Memory B cell (primary cell): ENCODE measurements around the gene MSI1.

ENCODE experiments used
- ATAC-seq: fragments of 150-1000 bp; cut with Tn5 transposase; 2 replicates; pipeline ENCODE4 v1.10.0; 2021; ENCODE audit warnings: low read depth, mild to moderate bottlenecking, moderate library complexity
- DNase-seq, 2 donors: peaks; one replicate each; pipeline ENCODE4 v3.0.0; 2022; ENCODE audit warnings: low spot score in 2 of 2
- H3K27ac Mint-ChIP-seq: one replicate; pipeline ENCODE4 v1.8.0; 2022; ENCODE audit warnings: mild to moderate bottlenecking, moderate library complexity, mixed read lengths
- H3K27me3 Mint-ChIP-seq: one replicate; pipeline ENCODE4 v1.8.0; 2022; ENCODE audit warnings: mixed read lengths
- H3K36me3 Mint-ChIP-seq: one replicate; pipeline ENCODE4 v1.8.0; 2022; ENCODE audit warnings: mild to moderate bottlenecking, mixed read lengths
- H3K4me1 Mint-ChIP-seq: one replicate; pipeline ENCODE4 v1.8.0; 2022; ENCODE audit warnings: mixed read lengths
- H3K4me3 Mint-ChIP-seq: one replicate; pipeline ENCODE4 v1.8.0; 2022; ENCODE audit warnings: mild to moderate bottlenecking, moderate library complexity, mixed read lengths
- H3K9me3 Mint-ChIP-seq: one replicate; pipeline ENCODE4 v1.8.0; 2022; ENCODE audit warnings: mixed read lengths

Gene MSI1

GRCh38 chr12:120368789-120369602 lies at the start of gene MSI1:
TSS of gene MSI1 (minus strand) at chr12:120369164. CDS start at chr12:120369091, 73 bp downstream.
- peak within 1 kb of the TSS; percentile 75 for H3K4me3 Mint-ChIP-seq
- H3K27ac Mint-ChIP-seq = no peak within 1 kb of the TSS
- H3K36me3 Mint-ChIP-seq = no peaks in the 10 kb centered on the region
- DNase-seq = no peak
- H3K27me3 Mint-ChIP-seq = peaks cover 38% of the 10 kb centered on the region
- no peaks in the 10 kb centered on the region for H3K9me3 Mint-ChIP-seq
- peak; percentile 34 for ATAC-seq
- peaks cover 11% of the 10 kb centered on the region for H3K4me1 Mint-ChIP-seq

- Mint-ChIP-seq H3K9me3 (no peaks in the 10 kb centered on the region), H3K4me1 (no peaks in the 10 kb centered on the region), H3K27me3 (peaks cover 9% of the 10 kb centered on the region), H3K27ac (no peak overlapping the region), H3K36me3 (no peaks in the 10 kb centered on the region), H3K4me3 (no peak overlapping the region)
- ATAC-seq (no peak), DNase-seq (no peak)
Measured at GRCh38 chr12:120417917-120418580, 49.1 kb upstream of the MSI1 start.

- Mint-ChIP-seq H3K9me3 (no peaks in the 10 kb centered on the region), H3K4me1 (no peaks in the 10 kb centered on the region), H3K27me3 (peaks cover 16% of the 10 kb centered on the region), H3K36me3 (peaks cover 1% of the 10 kb centered on the region), H3K27ac (no peak overlapping the region), H3K4me3 (no peak overlapping the region)
- ATAC-seq = no peak
- no peak for DNase-seq
Measured at GRCh38 chr12:120416490-120417216, 47.7 kb upstream of the MSI1 start.

GRCh38 chr12:120413901-120414695 lies 45.1 kb upstream of the MSI1 start:
- no peak overlapping the region for H3K4me3 Mint-ChIP-seq
- no peaks in the 10 kb centered on the region for H3K9me3 Mint-ChIP-seq

GRCh38 chr12:120412421-120412820 lies 43.5 kb upstream of the MSI1 start:
- DNase-seq = no peak
- H3K4me3 Mint-ChIP-seq = no peak overlapping the region
- H3K4me1 Mint-ChIP-seq = no peaks in the 10 kb centered on the region
- peaks cover 15% of the 10 kb centered on the region for H3K27me3 Mint-ChIP-seq
- peaks cover 1% of the 10 kb centered on the region for H3K36me3 Mint-ChIP-seq
- no peaks in the 10 kb centered on the region for H3K9me3 Mint-ChIP-seq
- ATAC-seq = peak; percentile 39
- no peak overlapping the region for H3K27ac Mint-ChIP-seq

More at GRCh38 chr12:120413901-120414695, 45.1 kb upstream of the MSI1 start:
- Mint-ChIP-seq H3K4me1 (no peaks in the 10 kb centered on the region), H3K36me3 (peaks cover 1% of the 10 kb centered on the region), H3K27ac (no peak overlapping the region), H3K27me3 (peaks cover 16% of the 10 kb centered on the region)
- DNase-seq (no peak), ATAC-seq (no peak)

- Mint-ChIP-seq H3K4me1 (no peaks in the 10 kb centered on the region), H3K4me3 (no peak overlapping the region), H3K27ac (no peak overlapping the region), H3K9me3 (no peaks in the 10 kb centered on the region), H3K27me3 (peaks cover 7% of the 10 kb centered on the region), H3K36me3 (peaks cover 1% of the 10 kb centered on the region)
- no peak for ATAC-seq
- DNase-seq = no peak
Measured at GRCh38 chr12:120408771-120409170, 39.8 kb upstream of the MSI1 start.

GRCh38 chr12:120406553-120406952 lies 37.6 kb upstream of the MSI1 start:
- ATAC-seq (no peak), DNase-seq (no peak)
- Mint-ChIP-seq H3K4me1 (no peaks in the 10 kb centered on the region), H3K9me3 (no peaks in the 10 kb centered on the region), H3K27ac (no peak overlapping the region), H3K4me3 (no peak overlapping the region), H3K36me3 (no peaks in the 10 kb centered on the region), H3K27me3 (peaks cover 8% of the 10 kb centered on the region)

- no peaks in the 10 kb centered on the region for H3K4me1 Mint-ChIP-seq
- H3K27me3 Mint-ChIP-seq = peaks cover 8% of the 10 kb centered on the region
- no peaks in the 10 kb centered on the region for H3K9me3 Mint-ChIP-seq
- no peak overlapping the region for H3K27ac Mint-ChIP-seq
- DNase-seq = no peak
- no peak for ATAC-seq
- H3K4me3 Mint-ChIP-seq = no peak overlapping the region
- H3K36me3 Mint-ChIP-seq = no peaks in the 10 kb centered on the region
Measured at GRCh38 chr12:120406069-120406468, 37.1 kb upstream of the MSI1 start.

GRCh38 chr12:120404271-120404670 lies 35.3 kb upstream of the MSI1 start:
- Mint-ChIP-seq H3K36me3 (no peaks in the 10 kb centered on the region), H3K9me3 (no peaks in the 10 kb centered on the region), H3K27ac (no peak overlapping the region), H3K4me1 (no peaks in the 10 kb centered on the region), H3K27me3 (peaks cover 14% of the 10 kb centered on the region), H3K4me3 (no peak overlapping the region)
- DNase-seq = no peak
- ATAC-seq = no peak

- no peak overlapping the region for H3K27ac Mint-ChIP-seq
- no peaks in the 10 kb centered on the region for H3K36me3 Mint-ChIP-seq
- H3K4me1 Mint-ChIP-seq = no peaks in the 10 kb centered on the region
- no peak overlapping the region for H3K4me3 Mint-ChIP-seq
- no peak for DNase-seq
- peaks cover 14% of the 10 kb centered on the region for H3K27me3 Mint-ChIP-seq
- no peaks in the 10 kb centered on the region for H3K9me3 Mint-ChIP-seq
- no peak for ATAC-seq
Measured at GRCh38 chr12:120403869-120404268, 34.9 kb upstream of the MSI1 start.

- Mint-ChIP-seq H3K27me3 (peaks cover 18% of the 10 kb centered on the region), H3K36me3 (no peaks in the 10 kb centered on the region), H3K27ac (no peak overlapping the region), H3K9me3 (no peaks in the 10 kb centered on the region), H3K4me1 (no peaks in the 10 kb centered on the region), H3K4me3 (no peak overlapping the region)
- DNase-seq (no peak), ATAC-seq (no peak)
Measured at GRCh38 chr12:120402217-120402616, 33.3 kb upstream of the MSI1 start.

GRCh38 chr12:120399531-120399930 lies 30.6 kb upstream of the MSI1 start:
- peaks cover 31% of the 10 kb centered on the region for H3K27me3 Mint-ChIP-seq
- H3K4me1 Mint-ChIP-seq = peaks cover 2% of the 10 kb centered on the region
- H3K27ac Mint-ChIP-seq = no peak overlapping the region
- H3K36me3 Mint-ChIP-seq = no peaks in the 10 kb centered on the region
- ATAC-seq (no peak), DNase-seq (no peak)
- no peaks in the 10 kb centered on the region for H3K9me3 Mint-ChIP-seq
- H3K4me3 Mint-ChIP-seq = no peak overlapping the region

GRCh38 chr12:120397824-120398540 lies 29.0 kb upstream of the MSI1 start:
- Mint-ChIP-seq H3K4me1 (peaks cover 2% of the 10 kb centered on the region), H3K27ac (no peak overlapping the region), H3K9me3 (no peaks in the 10 kb centered on the region), H3K36me3 (no peaks in the 10 kb centered on the region), H3K4me3 (no peak overlapping the region), H3K27me3 (peaks cover 31% of the 10 kb centered on the region)
- ATAC-seq = no peak
- no peak for DNase-seq
